Muscle of leg (tissue), 11 donors: Measurements from ENCODE around the gene DCDC1. TPM values are rescaled to one million over a fixed set of nuclear protein-coding genes. Genes with fewer than 3 reads are reported as not detected.
"Not testable (repeated sequence)": the region's sequence is repeated elsewhere in the genome, so short reads cannot be mapped to it uniquely, and the experiment has no call there.

Source experiments
- DNase-seq: peaks from one replicate; pipeline ENCODE4 v3.0.0; 2013
- H3K27ac ChIP-seq: one replicate; pipeline ENCODE4 v1.5.1; 2013; ENCODE audit warnings: mild to moderate bottlenecking, low read length, control low read depth
- H3K27me3 ChIP-seq: one replicate; pipeline ENCODE4 v1.6.1; 2013; ENCODE audit warnings: low read length; ENCODE audit not compliant: control insufficient read depth, insufficient read depth
- H3K36me3 ChIP-seq: one replicate; pipeline ENCODE4 v1.6.1; 2013; ENCODE audit warnings: low read length; ENCODE audit not compliant: control insufficient read depth, insufficient read depth
- H3K4me1 ChIP-seq: one replicate; pipeline ENCODE4 v1.6.1; 2013; ENCODE audit warnings: low read length; ENCODE audit not compliant: control insufficient read depth, insufficient read depth
- H3K4me3 ChIP-seq: one replicate; pipeline ENCODE4 v1.5.1; 2013; ENCODE audit warnings: low read length, control low read depth
- H3K9me3 ChIP-seq: replicated peaks from 2 replicates; pipeline ENCODE4 v1.6.1; 2013; ENCODE audit warnings: low read depth, low read length; ENCODE audit not compliant: control insufficient read depth
- WGBS: methylation state at CpG from one replicate; pipeline ENCODE4 v1.1.5; 2013; ENCODE audit warnings: missing lambda C conversion rate; ENCODE audit not compliant: insufficient coverage; 5-methylcytosine and 5-hydroxymethylcytosine counted together
- polyA plus RNA-seq, 8 donors: library from polyadenylated mRNA; unstranded; fragments of 120-200 nt; gene quantifications; one replicate each; pipeline versions ENCODE4 v1.2.1 to v1.2.3, GENCODE V29; 2013; ENCODE audit warnings: inconsistent platforms in 1 of 8, low replicate concordance in 1 of 8; ENCODE audit not compliant: insufficient read length in 8 of 8, insufficient read depth in 1 of 8
- total RNA-seq: library from RNA; stranded (reverse); fragments of 120-200 nt; gene quantifications from one replicate; pipeline ENCODE4 v1.2.4, GENCODE V29; 2013

The DCDC1 gene
- total and polyA plus RNA-seq, 9 donors, result 0.13 to 0.59 (median 0.25) TPM

DNA sequence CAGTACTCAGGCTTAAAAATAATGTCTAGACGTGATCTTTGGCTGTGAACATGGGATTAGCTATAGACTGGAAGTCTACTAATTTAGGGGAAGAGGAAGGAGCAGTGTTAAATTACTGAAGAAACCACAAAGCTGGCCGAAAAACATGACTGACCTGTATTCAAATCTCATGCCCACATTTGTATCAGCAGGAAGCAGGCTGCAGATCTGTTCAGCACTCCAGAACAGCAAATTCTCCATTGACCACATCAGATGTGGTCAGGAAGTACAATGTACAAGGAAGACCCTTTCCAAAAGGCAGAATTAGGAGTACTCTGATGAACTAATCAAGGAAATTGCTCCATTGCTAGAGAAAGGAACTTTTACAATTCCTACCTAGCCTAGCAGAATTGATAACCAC, 31.7 kb downstream of the DCDC1 start:
- WGBS, result 56% methylated on average over 1 of the region's 2 CpGs
- no peaks in the 10 kb centered on the region for H3K4me1 ChIP-seq
- H3K27me3 ChIP-seq, result no peaks in the 10 kb centered on the region
- no peak overlapping the region for H3K4me3 ChIP-seq
- no peak for DNase-seq
- peaks cover 3% of the 10 kb centered on the region for H3K9me3 ChIP-seq
- no peaks in the 10 kb centered on the region for H3K36me3 ChIP-seq
- H3K27ac ChIP-seq, result no peak overlapping the region

GRCh38 chr11:31328697-31329096, 40.8 kb downstream of the DCDC1 start:
- H3K9me3 ChIP-seq, result no peaks in the 10 kb centered on the region
- no peaks in the 10 kb centered on the region for H3K36me3 ChIP-seq
- H3K27me3 ChIP-seq, result no peaks in the 10 kb centered on the region
- H3K27ac ChIP-seq, result no peak overlapping the region
- no peak for DNase-seq
- H3K4me1 ChIP-seq, result no peaks in the 10 kb centered on the region
- no CpG with 5 or more reads among the region's 6 CpGs for WGBS
- H3K4me3 ChIP-seq, result no peak overlapping the region

DNA sequence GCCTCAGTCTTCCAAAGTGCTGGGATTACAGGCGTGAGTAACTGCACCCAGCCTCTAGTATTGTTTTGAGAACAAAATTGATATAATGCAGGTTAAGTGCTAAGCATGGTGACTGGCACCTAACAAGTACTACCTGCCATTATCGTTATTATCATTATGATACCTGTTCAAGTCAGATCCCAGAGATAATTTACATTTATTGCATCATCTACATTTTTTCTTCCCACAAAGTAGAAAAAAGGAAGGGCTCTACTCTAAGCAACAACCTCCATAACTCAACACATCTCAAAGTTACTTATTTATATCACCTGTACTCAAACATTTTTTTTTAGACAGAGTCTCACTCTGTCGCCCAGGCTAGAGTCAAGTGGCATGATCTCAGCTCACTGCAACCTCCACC, 42.1 kb downstream of the DCDC1 start:
- 75% methylated on average over 2 of the region's 3 CpGs for WGBS
- H3K27ac ChIP-seq, result no peak overlapping the region
- H3K9me3 ChIP-seq, result no peaks in the 10 kb centered on the region
- H3K4me3 ChIP-seq, result no peak overlapping the region
- H3K36me3 ChIP-seq, result no peaks in the 10 kb centered on the region
- DNase-seq, result no peak
- H3K4me1 ChIP-seq, result no peaks in the 10 kb centered on the region
- H3K27me3 ChIP-seq, result no peaks in the 10 kb centered on the region

DNA sequence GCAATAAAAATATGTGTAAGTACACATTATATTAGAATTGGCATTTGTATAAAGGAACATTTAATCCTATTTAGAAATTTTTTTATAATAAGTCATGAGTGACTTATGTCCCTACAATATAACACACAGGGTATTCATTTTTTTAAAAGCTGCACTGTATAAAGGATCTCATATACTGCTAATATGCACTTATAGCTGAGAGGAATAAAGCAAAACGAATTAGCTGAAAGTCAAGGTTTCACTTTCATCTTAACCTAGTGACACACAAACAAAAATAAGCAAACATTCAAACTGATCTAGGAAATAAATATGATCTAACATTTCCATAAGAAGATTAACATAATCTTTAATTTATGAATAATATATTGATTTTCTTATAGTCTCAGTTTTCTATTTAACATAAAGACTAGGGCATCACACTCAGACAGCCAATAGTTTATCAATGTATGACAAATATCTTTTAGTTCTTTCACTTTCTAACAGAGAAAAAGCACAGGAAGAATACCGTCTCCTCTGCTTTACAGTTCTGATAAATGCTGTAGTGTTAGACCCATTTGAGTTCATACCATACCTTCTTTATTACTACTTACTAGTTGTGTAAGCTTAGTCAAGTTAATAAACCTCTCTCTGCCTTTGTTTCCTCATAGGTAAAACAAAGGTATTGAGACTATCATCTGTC, 42.9 kb downstream of the DCDC1 start:
- Histone ChIP-seq H3K27ac (no peak overlapping the region), H3K9me3 (no peaks in the 10 kb centered on the region), H3K27me3 (no peaks in the 10 kb centered on the region), H3K36me3 (no peaks in the 10 kb centered on the region), H3K4me3 (no peak overlapping the region), H3K4me1 (no peaks in the 10 kb centered on the region)
- WGBS, result no CpG with 5 or more reads among the region's 2 CpGs
- no peak for DNase-seq

DNA sequence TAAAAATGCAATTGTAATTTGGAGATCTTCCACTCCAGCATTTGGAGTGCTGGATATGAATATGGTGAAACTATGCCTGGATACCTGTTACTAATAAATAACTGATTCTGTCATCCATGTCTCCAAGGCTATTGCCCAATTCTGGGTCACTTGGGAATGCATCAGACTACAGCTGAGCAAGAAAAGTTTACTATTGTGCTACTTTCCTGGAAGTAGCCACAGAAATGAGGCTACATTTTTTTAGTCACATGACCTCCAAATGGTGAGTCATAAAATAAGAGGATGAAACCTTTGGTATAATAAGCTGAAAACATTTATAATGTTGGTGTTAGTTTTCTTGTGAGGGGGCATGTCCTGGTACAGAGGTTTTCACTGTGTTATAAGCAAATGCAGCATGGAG, 44.4 kb downstream of the DCDC1 start:
- Histone ChIP-seq H3K27me3 (no peaks in the 10 kb centered on the region), H3K36me3 (no peaks in the 10 kb centered on the region), H3K4me1 (no peaks in the 10 kb centered on the region), H3K27ac (no peak overlapping the region), H3K4me3 (no peak overlapping the region), H3K9me3 (no peaks in the 10 kb centered on the region)
- DNase-seq, result peak; percentile 1

DNA sequence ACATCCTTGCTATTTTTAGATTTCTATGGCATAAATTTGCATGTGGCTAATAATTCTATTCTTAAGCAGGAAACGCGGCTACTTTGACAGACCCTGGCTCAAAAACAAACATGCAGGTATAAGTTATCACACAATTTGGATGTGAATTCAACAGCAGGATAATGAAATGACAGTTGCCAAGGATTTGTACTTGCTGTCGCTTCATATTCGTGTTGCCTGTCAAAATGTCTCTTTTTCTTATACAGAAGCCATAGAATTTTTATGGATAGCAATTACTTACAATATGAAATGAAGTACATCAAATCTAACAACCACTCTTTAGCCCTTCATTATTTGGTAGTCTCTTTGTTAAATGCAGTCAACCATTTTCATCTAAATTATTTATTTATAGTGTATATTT, 46.4 kb downstream of the DCDC1 start:
- DNase-seq, result no peak
- no CpG with 5 or more reads among the region's 4 CpGs for WGBS
- no peaks in the 10 kb centered on the region for H3K9me3 ChIP-seq

DNA sequence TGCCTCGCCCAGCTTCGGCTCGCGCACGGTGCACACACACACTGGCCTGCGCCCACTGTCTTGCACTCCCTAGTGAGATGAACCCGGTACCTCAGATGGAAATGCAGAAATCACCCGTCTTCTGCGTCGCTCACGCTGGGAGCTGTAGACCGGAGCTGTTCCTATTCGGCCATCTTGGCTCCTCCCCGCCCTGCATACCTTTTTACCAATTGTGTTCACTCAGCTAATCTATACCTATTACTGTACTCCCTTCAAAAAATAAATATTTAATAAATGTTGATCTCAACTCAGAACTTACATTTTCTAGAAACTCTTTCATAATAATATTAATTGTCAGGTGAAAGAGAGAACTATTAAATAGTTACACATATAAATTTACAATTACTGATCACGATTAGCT, 48.0 kb downstream of the DCDC1 start:
- not testable (repeated sequence) for H3K9me3 ChIP-seq, H3K4me3 ChIP-seq, DNase-seq, H3K4me1 ChIP-seq, H3K27me3 ChIP-seq, H3K27ac ChIP-seq, H3K36me3 ChIP-seq
- WGBS, result 98% methylated on average over 7 of the region's 15 CpGs

More for the DNA sequence above, 46.4 kb downstream of the DCDC1 start:
- Histone ChIP-seq H3K36me3 (no peaks in the 10 kb centered on the region), H3K27me3 (no peaks in the 10 kb centered on the region), H3K27ac (no peak overlapping the region), H3K4me3 (no peak overlapping the region), H3K4me1 (no peaks in the 10 kb centered on the region)

DNA sequence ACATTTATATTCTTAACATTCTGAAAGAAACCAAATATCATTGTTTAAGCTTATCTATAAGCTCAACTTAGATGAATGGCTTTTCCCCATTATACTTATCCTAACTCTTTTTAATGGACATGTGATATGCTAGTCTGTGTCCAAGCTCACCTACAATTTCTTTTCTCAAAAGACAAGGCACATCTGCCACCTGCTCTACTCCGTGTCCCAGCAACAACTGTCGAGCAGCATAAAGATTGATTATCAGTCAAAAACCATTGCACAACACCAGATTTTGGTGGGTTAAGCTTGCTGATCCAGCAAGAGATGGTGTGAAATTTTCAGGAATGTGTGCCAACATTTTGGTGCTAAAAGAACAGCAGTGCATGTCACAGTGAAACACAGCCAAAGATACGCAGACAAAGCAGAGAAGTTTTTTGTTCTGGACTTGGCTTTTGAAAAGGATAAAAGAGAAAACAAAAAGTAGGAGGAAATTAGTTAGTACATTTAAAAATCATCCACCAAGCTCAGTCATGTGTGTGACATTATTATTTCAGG, 65.8 kb downstream of the DCDC1 start:
- H3K27me3 ChIP-seq, result no peaks in the 10 kb centered on the region
- no peaks in the 10 kb centered on the region for H3K36me3 ChIP-seq
- peak; percentile 27 for DNase-seq
- H3K4me1 ChIP-seq, result no peaks in the 10 kb centered on the region
- no peaks in the 10 kb centered on the region for H3K9me3 ChIP-seq
- H3K4me3 ChIP-seq, result no peak overlapping the region
- H3K27ac ChIP-seq, result no peak overlapping the region
- no CpG with 5 or more reads among the region's 3 CpGs for WGBS

- H3K27me3 ChIP-seq, result no peaks in the 10 kb centered on the region
- H3K4me3 ChIP-seq, result no peak overlapping the region
- H3K27ac ChIP-seq, result no peak overlapping the region
- H3K4me1 ChIP-seq, result no peaks in the 10 kb centered on the region
- WGBS, result no CpG with 5 or more reads among the region's 5 CpGs
- no peak for DNase-seq
- H3K9me3 ChIP-seq, result no peaks in the 10 kb centered on the region
- H3K36me3 ChIP-seq, result no peaks in the 10 kb centered on the region
Observed at GRCh38 chr11:31301549-31302510, 67.7 kb downstream of the DCDC1 start.

- no peaks in the 10 kb centered on the region for H3K36me3 ChIP-seq
- no peak for DNase-seq
- no peaks in the 10 kb centered on the region for H3K27me3 ChIP-seq
- H3K9me3 ChIP-seq, result no peaks in the 10 kb centered on the region
- no peak overlapping the region for H3K27ac ChIP-seq
- H3K4me3 ChIP-seq, result no peak overlapping the region
- no peaks in the 10 kb centered on the region for H3K4me1 ChIP-seq
- 94% methylated on average over 3 of the region's 3 CpGs for WGBS
Observed at GRCh38 chr11:31295308-31295707, 74.2 kb downstream of the DCDC1 start.
